Activated CD8-positive, alpha-beta memory T cell treated with anti-CD3 and anti-CD28 coated beads, Interleukin-2, amount 50 U/mL, for 48 hours (primary cell): ENCODE results near the gene ZNF429.
"Not testable (repeated sequence)": the region's sequence is repeated elsewhere in the genome, so short reads cannot be mapped to it uniquely, and the experiment has no call there.

Source experiments
- DNase-seq: peaks from one replicate; pipeline ENCODE4 v3.0.0-alpha.2; 2020

ZNF429 gene

GRCh38 chr19:21519488-21519887 is 14.1 kb downstream of the ZNF429 start:
- no peak for DNase-seq

- no peak for DNase-seq
Observed at GRCh38 chr19:21532904-21533303, 27.5 kb downstream of the ZNF429 start.

DNA sequence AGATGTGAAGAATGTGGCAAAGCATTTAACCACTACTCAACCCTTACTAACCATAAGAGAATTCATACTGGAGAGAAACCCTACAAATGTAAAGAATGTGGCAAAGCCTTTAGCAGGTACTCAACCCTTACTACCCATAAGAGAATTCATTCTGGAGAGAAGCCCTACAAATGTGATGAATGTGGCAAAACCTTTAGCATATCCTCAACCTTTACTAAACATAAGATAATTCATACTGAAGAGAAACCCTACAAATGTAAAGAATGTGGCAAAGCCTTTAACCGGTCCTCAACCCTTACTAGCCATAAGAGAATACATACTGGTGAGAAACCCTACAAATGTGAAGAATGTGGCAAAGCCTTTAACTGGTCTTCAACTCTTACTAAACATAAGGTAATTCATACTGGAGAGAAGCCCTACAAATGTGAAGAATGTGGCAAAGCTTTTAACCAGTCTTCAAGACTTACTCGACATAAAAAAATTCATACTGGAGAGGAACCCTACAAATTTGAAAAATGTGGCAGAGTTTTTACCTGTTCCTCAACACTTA is 31.4 kb downstream of the ZNF429 start:
- not testable (repeated sequence) for DNase-seq

GRCh38 chr19:21559444-21559843 is 54.0 kb downstream of the ZNF429 start:
- no peak for DNase-seq

GRCh38 chr19:21564406-21564805 is 59.0 kb downstream of the ZNF429 start:
- no peak for DNase-seq

DNA sequence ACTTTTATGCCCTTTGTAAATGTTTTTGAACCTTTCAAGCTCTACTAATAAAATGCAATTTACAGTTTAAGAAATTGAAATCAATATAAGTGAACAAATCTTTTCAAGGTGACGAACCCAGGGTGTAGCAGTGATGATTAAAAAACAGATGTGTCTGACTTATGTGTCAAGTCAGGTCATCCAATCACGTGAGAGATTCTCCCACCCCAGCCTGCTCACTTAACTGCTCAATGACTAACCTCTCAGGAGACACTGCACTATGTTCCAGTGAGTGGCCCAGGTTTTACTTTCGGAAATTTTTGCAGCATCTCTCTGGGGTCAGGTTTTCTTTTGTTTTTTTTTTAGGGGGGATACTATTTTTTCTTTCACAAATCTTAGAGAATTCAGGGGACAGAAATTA is 60.7 kb downstream of the ZNF429 start:
- DNase-seq = no peak

DNA sequence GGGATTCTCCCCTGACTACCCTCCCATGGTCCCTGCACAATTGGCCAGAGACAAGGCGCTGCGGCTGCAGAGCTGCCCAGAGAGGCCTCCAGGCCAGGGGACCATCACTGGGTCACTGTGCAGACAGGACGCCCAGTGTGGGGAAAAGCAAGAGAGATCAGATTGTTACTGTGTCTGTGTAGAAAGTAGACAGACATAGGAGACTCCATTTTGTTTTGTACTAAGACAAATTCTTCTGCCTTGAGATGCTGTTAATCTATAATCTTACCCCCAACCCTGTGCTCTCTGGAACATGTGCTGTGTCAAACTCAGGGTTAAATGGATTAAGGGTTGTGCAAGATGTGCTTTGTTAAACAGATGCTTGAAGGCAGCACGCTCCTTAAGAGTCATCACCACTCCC is 62.4 kb downstream of the ZNF429 start:
- not testable (repeated sequence) for DNase-seq

DNA sequence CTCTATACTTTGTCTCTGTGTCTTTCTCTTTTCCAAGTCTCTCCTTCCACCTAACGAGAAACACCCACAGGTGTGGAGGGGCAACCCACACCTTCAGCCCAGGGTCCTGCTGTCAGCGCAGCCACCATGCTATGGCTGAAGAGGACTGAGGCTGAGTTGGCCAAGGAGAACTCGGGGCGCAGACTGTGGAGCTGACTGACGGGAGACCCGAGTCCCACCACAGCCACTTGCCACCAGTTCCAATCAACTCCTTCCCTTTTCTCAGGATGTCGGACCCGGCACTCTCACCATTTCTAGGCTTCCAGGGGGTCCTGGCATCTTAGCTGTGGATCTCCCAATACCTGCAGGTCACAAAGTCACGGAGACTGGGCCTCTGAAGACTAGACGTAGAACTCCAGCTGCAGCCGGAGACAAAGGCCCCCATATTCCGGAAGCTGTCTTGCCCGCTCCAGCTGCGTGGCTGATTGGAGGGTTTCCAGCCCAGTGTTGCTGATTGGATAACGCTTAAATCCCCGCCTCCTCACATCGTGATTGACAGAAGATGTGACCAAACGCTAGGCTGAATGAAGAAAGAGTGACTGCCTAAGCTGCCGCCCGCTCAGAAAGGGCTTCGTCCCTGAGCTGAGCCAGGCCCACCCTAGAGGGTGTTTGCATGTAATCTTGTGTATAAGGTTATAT is 63.6 kb downstream of the ZNF429 start:
- DNase-seq = peak; percentile 86

DNA sequence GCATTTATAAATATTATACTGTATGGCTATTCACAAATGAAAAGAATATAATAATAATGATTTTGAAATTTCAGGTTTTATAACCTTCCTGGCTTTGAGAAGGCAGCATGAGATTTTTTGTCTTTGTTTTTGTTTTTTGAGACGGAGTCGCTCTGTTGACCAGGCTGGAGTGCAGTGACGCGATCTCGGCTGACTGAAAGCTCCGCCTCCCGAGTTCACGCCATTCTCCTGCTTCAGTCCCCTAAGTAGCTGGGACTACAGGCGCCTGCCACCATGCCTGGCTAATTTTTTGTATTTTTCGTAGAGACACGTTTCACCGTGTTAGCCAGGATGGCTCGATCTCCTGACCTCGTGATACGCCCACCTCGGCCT is 64.1 kb downstream of the ZNF429 start:
- DNase-seq = peak; percentile 69

DNA sequence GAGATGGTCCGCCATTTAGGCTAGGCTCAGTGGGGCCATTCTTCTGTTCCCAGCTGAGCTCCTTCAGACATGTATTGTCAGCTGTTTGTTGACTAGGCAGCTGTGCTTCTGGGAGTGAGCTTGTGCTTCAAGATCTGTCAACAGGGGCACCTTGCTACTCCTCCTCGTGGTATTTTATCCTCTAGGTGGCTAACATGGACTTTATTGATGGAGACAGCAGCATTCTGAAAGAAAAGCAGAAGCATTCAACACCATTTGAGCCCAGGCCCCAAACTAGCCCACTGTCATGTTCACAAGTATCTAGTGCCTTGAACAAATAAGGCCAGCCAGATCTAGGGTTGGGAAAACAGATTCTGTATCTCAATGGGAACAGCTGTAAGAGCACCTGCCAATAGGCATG is 65.9 kb downstream of the ZNF429 start:
- DNase-seq = no peak

- no peak for DNase-seq
Observed at GRCh38 chr19:21574607-21575006, 69.2 kb downstream of the ZNF429 start.

DNA sequence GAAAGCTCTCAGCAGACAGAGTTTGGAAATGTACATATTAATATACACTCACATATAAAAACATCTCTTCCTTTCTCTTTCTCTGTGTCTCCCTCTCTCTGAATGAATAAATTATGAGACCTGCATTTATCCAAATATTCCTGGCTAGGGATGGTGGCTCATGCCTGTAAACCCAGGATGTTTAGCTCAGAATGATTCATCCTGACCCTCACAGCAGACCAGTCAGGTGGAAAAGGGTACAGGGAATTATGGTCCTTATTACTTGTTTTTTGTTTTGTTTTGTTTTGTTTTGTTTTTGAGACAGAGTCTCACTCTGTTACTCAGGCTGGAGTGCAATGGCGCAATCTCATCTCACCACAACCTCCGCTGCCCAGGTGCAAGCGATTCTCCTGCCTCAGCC is 71.1 kb downstream of the ZNF429 start:
- no peak for DNase-seq

GRCh38 chr19:21580101-21580500 is 74.7 kb downstream of the ZNF429 start:
- no peak for DNase-seq

GRCh38 chr19:21580818-21581217 is 75.4 kb downstream of the ZNF429 start:
- no peak for DNase-seq

DNA sequence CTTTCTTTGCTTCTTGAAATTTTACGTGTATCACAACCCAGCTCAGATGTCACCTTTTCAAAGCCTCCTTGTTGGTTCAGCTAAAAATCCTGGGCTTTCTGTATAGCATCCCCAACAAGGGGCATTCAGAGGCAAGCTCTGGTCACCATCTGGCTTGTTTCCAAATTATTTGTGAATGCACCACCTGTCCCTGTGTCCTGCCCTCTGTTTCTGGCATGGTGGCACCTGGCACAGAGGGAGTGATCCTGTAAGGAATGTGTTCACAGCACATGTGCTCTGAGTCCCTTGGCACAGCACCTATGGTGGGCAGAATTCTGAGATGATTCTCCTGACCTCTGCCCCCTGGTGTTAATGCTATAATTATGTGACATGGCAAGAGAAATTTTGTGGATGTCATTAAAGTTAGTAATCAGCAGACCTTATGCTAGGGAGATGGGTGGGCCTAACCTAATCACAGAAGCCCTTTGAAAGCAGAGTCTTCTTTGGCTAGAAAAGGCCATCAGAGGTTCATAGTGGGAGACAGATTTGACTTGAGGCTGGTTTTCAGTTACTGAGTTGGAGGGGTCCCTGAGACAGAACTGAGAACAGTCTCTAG is 76.3 kb downstream of the ZNF429 start:
- DNase-seq = no peak

- no peak for DNase-seq
Observed at GRCh38 chr19:21584537-21584936, 79.1 kb downstream of the ZNF429 start.

GRCh38 chr19:21585281-21585890 is 80.0 kb downstream of the ZNF429 start:
- DNase-seq = no peak

DNA sequence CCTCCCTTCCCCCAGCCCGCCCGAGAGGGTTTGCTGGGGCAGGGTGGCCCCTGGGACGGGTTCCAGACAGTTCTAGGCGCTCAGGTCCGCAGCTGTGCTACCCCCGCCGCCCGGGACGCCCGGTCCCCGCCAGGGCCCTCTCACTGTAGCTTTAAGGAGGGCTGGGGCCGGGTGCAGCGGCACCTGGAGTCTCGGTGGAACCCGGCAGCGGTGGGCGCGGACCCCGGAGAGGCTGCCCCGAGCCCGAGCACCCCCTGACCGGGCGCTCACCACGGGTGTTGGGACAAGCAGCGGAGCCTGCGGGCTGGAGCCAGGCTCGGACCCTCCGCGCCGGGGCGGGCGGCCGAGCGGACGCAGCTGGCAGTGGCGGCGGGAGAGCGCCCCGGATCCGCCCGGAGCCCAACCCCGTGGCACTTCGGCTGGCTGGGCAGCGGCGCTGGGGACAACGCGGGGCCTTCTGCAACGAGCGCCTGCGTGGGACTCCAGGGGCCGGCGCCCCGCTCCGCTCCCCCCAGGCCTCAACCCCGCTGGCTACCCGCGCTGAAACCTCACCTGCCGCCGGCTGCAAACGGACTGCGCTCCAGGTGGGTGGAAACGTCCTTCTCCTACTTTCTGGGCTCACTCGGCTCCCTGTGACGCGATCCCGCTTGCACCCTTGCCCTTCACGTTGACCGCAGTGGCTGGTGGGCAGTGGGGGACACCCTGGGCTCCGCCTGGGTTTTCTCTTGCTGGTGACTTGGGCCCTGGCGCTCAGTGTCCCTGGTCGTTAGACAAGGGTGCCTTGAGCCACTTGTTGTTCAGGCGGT is 81.1 kb downstream of the ZNF429 start:
- DNase-seq = peak; percentile 72

GRCh38 chr19:21587117-21587461 is 81.7 kb downstream of the ZNF429 start:
- DNase-seq = no peak

- DNase-seq = no peak
Observed at GRCh38 chr19:21587549-21587948, 82.1 kb downstream of the ZNF429 start.

DNA sequence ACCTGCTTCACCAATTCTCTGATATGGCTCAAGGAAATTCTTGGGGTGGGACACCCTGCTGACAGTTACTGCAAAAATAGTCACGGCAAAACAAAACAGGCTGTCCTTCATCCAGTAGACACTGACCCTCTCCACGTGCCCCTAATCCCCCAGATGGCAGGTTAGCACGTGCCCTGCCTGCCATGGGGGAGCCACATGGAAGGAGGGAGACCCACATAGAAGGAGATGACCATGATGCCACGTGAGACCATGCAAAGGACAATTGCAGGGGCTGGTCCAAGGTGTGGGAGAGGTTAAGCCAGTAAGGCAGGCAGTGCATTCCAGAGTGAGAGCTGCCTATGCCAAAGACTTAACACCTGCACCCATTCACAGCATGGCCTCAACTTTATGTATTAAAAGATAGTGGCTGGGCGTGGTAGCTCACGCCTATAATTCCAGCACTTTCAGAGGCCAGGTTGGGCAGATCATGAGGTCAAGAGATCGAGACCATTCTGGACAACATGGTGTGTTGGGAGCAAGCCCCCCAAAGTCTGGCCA is 82.7 kb downstream of the ZNF429 start:
- DNase-seq = no peak

GRCh38 chr19:21590867-21591266 is 85.5 kb downstream of the ZNF429 start:
- no peak for DNase-seq

DNA sequence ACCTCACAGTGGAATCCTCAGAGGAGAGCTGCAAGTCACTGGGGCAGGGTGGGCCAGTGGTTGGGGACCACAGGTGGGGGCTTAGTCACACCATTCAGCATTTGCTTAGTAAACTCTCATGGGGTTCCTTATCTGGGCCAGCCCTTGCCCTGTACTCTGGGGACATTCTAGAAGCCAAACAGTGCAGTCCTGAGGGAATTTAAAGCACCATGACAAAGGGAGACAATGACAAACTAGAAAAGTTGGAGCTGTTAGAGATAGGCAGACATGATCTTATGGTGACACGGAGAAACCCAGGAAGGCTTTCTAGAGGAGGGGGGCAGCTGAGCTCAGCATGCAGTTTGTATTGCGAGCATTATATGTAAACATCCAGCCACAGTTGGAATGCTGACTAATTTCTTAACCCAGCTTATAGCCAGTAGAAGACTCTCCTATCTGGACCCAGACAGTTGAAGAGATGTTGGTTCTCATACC is 87.6 kb downstream of the ZNF429 start:
- no peak for DNase-seq
